Keratinocyte (primary cell): ENCODE results near the gene E2F3.

Experiments used
- EZH2 ChIP-seq: IDR thresholded peaks from one replicate; pipeline ENCODE4 v1.6.1; 2012; ENCODE audit warnings: inconsistent platforms, mild to moderate bottlenecking, low read length, moderate library complexity
- TF ChIP-seq, protein P1 (sequence below), 3 experiments: IDR thresholded peaks in 1 of 3; conservative IDR thresholded peaks in 1 of 3; optimal IDR thresholded peaks in 1 of 3; 2 replicates in 2 of 3; 3 replicates in 1 of 3; pipeline versions ENCODE3 to v1.5.1; 2011; ENCODE audit warnings: low read length in 3 of 3, mild to moderate bottlenecking in 3 of 3, moderate library complexity in 2 of 3, control low read depth in 1 of 3, inconsistent platforms in 1 of 3; ENCODE audit not compliant: insufficient read depth in 2 of 3; ENCODE audit errors: extremely low read depth in 1 of 3

DNA sequence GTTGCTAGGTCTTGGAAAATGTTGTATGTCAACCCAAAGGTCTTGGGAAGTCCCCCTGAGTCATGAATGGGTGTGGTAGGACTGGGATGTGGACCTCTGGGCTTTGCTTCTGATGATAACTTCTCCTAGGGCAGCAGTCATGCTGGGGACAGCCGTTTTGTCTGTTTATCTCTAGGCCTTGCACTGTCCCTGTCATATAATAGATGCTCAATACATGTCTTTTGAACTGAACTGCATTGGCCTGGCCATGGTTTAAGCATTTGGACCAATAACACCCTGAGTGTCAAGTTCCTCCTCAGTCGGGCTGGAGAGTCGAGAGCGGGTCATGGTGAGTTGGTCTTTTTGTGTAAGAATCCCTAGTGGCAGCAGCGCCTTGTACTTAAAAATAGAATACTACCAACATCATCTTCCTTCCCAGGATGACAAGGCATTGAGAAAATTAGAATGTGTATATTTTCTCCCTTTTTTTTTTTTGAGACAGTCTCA lies 43.1 kb downstream of the E2F3 start:
- TF ChIP-seq EZH2: no peak
- TF ChIP-seq, protein P1, sequence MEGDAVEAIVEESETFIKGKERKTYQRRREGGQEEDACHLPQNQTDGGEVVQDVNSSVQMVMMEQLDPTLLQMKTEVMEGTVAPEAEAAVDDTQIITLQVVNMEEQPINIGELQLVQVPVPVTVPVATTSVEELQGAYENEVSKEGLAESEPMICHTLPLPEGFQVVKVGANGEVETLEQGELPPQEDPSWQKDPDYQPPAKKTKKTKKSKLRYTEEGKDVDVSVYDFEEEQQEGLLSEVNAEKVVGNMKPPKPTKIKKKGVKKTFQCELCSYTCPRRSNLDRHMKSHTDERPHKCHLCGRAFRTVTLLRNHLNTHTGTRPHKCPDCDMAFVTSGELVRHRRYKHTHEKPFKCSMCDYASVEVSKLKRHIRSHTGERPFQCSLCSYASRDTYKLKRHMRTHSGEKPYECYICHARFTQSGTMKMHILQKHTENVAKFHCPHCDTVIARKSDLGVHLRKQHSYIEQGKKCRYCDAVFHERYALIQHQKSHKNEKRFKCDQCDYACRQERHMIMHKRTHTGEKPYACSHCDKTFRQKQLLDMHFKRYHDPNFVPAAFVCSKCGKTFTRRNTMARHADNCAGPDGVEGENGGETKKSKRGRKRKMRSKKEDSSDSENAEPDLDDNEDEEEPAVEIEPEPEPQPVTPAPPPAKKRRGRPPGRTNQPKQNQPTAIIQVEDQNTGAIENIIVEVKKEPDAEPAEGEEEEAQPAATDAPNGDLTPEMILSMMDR (optimal IDR thresholded peaks at IDR 0.05 in 1 of 3, IDR thresholded peaks at IDR 0.05 in 1 of 3, conservative IDR thresholded peaks at IDR 0.05 in 1 of 3; ENCODE audit: extremely low read depth in 1 of 3, insufficient read depth in 2 of 3, low read length in 3 of 3): no peak
